GM19025 (cell line): ENCODE measurements around the gene MC1R.
"Not testable (repeated sequence)": the region's sequence is repeated elsewhere in the genome, so short reads cannot be mapped to it uniquely, and the experiment has no call there.

Experiments
- ATAC-seq: cut with Tn5 transposase; IDR thresholded peaks from one replicate; pipeline ENCODE4 v1.9.1; 2021; ENCODE audit warnings: mild to moderate bottlenecking, low read depth, moderate library complexity; ENCODE audit not compliant: unreplicated experiment

The MC1R gene

DNA sequence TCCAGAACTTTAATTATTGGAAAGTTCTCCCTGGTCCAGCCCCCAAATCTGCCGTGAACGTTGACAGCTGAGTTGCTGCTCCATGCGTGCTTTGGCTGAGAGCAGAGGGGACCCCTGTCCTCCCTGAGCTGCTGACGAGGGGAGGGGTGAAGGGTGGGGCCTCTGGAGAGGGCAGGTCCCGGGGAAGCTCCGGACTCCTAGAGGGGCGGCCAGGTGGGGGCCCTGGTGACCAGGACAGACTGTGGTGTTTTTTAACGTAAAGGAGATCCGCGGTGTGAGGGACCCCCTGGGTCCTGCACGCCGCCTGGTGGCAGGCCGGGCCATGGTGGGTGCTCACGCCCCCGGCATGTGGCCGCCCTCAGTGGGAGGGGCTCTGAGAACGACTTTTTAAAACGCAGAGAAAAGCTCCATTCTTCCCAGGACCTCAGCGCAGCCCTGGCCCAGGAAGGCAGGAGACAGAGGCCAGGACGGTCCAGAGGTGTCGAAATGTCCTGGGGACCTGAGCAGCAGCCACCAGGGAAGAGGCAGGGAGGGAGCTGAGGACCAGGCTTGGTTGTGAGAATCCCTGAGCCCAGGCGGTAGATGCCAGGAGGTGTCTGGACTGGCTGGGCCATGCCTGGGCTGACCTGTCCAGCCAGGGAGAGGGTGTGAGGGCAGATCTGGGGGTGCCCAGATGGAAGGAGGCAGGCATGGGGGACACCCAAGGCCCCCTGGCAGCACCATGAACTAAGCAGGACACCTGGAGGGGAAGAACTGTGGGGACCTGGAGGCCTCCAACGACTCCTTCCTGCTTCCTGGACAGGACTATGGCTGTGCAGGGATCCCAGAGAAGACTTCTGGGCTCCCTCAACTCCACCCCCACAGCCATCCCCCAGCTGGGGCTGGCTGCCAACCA is at the start of gene MC1R:
MC1R (plus strand) TSS at position 410 of the 895 bp plus-strand sequence; CDS start at position 807, 397 bp downstream.
- ATAC-seq: no peak

DNA sequence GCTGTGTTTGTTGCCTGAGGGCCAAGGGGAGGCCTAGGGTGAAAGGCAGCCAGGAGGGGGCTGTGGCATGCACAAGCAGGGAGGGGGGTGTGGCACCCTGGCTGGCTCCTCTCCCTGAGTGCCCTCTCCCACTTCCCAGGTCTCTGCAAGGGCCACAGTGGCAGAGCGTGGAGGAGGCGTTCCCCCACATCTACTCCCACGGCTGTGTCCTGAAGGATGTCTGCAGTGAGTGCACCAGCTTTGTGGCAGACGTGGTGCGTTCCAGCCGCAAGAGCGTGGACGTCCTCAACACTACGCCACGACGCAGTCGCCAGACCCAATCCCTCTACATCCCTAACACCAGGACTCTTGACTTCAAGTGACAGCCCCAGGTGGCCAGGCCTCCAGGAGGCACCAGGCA is 48.8 kb upstream of the MC1R start:
- no peak for ATAC-seq

DNA sequence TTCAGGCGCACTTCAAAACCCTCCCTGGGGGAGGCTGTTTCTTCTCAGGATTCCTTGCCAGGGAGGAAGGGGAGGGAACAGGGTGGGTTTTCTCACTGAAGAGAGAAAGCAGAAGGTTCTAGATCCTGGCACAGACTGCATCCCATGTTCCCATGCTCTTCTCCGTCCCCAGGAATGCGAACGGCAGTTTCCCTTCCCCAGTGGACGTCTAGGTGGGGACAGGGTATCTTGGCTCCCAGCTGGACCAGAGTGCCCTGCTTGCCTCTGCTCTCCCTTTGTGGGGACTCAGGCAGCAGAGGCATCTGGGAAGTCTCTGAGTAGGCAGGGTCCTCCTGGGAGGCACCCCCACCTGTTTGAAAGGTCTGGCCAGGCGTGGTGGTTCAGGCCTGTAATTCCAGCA is 48.2 kb upstream of the MC1R start:
- no peak for ATAC-seq

DNA sequence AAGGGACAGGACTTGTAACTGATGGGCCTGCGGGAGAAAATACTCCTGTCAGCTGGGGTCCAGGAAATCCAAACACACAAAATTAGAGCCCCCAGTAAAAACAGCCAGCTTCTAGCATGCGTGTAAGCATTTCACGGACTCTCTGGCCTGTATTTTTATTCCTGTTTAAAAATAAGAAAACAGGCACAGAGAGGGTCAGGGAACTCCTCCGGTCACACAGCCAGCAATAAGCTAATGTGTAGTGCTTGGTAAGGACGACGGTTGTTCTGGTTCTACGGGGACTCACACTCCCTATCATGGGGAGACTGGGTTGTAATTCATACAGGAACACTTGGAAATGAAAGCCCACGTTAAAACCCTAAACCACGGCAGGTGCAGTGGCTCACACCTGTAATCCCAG is 46.8 kb upstream of the MC1R start:
- no peak for ATAC-seq

DNA sequence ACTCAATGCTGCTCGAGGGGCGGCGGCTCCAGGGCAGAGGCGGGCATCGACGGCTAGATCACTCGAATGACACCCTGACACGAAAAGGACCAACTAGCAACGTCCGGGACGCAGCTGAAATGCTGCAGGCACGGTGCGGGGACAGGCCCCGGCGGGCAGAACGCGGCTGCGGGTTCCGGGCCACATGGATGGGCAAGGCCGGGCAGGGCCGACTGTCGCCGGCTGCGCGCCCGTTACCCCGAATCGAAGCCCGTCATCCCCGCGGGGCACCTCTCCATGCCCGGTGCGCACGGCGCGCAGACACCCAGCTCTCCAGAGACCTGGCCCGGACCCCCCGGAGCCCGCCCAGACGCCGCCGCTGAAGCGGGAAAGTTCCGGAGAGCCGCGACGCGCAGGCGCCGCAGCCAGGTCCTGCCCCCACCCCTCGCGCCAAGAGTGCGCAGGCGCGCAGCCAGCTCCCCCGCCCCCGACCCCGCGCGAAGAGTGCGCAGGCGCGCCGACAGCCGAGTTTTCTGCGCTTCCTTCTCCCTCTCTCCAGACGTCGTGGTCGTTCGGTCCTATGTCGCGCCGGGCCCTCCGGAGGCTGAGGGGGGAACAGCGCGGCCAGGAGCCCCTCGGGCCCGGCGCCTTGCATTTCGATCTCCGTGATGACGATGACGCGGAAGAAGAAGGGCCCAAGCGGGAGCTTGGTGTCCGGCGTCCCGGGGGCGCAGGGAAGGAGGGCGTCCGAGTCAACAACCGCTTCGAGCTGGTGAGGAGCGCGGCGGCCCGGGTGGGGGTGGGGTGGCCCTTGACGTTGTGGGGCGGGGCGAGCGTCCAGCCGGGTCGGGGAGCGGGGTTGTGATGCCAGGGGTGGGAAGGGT is 45.3 kb upstream of the MC1R start, which contains the start of gene TCF25:
TCF25 (plus strand) TSS at position 484 of the 863 bp plus-strand sequence; CDS start at position 560, 76 bp downstream.
- ATAC-seq: peak; percentile 38

DNA sequence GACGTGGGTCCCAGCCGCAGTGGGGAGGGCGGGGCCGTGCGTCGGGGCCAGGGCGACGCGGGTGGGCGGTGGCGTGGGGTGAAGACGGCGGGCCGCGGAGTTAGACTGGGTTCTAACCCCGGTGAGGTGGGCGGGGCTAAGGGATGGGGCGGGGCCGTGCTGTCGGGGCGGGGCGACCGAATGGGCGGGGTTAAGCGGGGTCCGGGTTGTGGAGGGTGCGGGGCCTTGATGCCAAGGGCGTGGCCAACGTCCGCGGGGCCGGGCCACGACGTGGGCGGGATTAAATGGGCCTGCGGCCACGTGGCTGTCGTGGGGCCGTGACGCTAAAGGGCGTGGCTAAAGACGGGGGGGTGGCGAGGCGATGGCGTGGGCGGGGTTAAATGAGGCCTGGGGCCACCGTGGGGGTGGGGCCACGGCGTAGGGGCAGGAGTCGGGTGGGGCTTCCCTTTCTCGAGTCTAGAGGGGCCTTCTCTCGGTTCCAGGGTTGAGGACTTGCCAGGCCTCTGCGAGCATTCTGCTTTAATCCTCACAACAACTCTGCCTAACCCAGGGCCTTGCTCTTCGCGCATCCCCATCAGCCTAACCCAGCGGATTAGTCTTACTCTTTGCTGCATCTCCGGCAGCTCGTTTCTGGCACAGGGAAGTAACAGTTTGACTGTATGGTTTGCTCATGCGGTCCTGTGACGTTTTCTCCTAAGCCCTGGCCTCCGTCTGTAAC is 44.5 kb upstream of the MC1R start:
- ATAC-seq: peak; percentile 66

DNA sequence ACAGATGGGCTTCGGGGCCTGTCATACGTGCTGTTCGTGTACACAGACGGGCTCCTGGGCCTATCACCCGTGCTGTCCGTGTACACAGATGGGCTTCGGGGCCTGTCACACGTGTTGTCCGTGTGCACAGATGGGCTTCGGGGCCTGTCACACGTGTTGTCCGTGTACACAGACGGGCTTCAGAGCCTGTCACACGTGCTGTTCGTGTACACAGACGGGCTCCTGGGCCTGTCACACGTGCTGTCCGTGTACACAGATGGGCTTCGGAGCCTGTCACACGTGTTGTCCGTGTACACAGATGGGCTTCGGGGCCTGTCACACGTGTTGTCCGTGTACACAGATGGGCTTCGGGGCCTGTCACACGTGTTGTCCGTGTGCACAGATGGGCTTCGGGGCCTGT is 39.5 kb upstream of the MC1R start:
- not testable (repeated sequence) for ATAC-seq

DNA sequence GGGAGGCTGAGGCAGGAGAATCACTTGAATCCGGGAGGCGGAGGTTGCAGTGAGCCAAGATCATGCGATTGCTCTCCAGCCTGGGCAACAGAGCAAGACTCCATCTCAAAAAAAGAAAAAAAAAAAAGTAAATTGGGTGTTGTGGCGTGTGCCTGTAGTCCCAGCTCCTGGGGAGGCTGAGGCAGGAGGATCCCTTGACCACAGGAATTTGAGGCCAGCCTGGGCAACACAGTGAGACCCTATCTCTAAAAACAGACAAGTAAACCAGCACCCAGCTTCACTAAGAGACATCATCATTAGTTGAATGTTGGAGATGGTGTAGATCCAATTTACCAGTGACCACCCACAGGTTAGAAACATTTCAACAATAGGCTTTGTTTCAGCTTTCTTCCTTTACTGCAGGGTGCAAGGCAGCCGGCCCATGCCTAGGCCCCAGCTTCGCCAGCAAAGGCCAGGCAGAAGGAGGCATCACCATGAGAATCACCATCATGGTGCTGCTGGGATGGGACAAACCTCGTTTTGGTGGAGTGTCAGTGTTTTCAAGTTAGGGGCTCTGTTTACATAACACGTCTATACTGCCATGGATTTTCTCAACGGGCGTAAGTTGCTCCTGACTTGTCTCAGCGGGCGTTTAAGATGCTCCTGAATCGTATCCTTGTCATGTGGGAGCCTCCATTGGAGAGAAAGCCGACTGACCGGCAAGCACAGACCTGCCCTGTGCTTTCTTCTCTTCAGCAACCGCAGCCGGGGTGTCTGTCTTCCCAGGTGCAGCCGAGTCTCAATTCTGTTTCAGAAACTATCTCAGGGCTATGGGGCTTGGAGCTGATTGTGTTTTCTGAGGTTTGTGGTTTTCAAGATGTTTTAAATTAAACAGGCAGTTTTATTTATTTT is 37.9 kb upstream of the MC1R start:
- no peak for ATAC-seq

DNA sequence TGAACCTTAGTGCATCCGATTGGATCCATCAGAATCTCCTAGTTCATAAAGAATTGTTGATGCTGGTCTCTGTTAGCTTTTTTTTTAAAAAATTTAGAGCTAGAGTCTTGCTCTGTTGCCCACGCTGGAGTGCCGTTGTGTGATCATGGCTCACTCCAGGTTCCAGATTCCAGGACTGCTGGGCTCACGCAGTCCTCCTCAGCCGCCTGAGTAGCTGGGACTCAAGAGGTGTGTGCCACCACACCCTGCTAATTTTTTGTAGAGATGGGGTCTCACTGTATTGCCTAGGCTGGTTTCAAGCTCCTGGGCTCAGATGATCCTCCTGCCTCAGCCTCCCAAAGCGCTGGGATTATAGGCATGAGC is 37.3 kb upstream of the MC1R start:
- ATAC-seq: no peak

DNA sequence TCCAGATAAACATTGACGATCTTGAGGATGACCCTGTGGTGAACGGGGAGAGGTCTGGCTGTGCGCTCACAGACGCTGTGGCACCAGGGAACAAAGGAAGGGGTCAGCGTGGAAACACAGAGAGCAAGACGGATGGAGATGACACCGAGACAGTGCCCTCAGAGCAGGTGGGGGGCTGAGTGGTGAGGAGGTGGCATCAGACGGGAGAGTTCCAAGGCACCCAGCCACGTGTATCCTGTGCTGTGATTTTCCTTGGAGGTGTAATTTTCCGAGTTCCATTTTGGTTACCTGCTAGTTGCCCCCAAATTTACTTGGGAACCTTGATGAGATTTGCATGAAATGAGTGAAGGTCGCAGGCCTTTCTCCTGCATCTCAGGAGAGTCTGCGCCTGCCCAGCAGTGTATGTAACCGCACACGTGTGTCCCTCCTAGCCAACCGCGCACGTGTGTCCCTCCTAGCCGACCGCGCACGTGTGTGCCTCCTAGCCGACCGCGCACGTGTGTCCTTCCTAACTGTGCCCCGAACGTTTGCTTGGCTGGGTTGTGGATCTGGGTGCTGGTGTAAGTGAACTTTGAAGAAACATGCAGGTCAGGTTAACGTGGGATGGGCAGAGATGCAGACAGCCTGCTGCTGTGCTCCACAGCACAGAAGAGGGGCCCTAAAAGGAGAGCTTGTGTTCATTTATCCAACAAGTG is 35.2 kb upstream of the MC1R start:
- ATAC-seq: no peak

DNA sequence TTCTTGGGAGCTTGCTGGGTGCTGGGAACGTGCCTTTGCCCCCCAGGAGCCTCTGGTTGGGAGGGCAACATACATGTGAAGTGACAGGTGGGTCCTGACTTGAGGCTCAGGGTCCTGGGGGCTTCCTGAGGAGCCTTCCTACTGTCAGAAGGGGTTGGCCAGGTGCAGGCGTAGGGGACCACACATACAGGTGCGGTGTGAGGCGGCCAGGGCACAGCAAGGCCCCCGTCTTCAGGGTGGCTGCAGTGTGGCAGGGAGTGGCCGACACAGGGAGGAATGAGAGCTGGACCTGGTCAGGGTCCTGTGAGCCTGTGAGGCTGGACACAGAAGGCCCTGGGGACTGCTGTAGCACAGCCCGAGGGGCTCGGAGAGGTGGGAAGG is 34.6 kb upstream of the MC1R start:
- ATAC-seq: no peak

DNA sequence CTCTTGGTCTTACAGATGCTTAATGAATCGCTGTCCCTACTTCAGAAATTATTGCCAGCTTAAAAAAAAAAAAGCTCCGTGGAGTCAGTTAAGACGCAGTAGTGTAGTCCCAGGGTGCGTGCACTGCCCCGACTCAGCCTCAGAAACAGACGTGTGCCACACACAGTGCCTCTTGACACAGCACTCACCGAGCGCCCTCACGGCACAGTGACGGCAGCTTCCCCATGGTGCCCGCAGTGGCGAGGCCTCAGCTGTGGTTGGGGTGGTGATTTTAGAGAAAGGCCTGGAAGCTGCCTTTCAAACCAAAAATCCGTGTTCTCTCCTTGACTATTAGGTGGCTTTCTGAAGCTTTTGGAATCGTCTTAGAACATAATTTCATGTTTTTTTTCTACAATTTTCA is 31.4 kb upstream of the MC1R start:
- ATAC-seq: no peak

DNA sequence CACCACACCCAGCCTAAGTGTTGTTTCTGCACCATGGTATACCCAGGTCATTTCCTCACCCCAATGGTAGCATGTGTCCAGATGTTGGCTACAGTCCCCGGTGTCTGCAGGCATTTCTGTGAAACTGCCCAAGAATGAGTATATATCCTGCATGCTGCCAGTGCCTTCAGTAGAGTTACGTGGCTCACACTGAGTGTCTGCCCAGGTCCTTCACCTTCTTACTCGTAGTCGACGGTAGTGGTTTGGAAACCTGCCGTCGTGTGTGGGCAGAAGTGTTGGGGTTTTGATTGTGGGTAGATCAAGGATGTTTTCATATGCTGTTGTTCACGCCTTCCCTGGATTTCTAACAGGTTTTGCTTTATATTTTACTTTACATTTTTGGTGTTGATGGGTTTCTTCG is 28.5 kb upstream of the MC1R start:
- no peak for ATAC-seq

DNA sequence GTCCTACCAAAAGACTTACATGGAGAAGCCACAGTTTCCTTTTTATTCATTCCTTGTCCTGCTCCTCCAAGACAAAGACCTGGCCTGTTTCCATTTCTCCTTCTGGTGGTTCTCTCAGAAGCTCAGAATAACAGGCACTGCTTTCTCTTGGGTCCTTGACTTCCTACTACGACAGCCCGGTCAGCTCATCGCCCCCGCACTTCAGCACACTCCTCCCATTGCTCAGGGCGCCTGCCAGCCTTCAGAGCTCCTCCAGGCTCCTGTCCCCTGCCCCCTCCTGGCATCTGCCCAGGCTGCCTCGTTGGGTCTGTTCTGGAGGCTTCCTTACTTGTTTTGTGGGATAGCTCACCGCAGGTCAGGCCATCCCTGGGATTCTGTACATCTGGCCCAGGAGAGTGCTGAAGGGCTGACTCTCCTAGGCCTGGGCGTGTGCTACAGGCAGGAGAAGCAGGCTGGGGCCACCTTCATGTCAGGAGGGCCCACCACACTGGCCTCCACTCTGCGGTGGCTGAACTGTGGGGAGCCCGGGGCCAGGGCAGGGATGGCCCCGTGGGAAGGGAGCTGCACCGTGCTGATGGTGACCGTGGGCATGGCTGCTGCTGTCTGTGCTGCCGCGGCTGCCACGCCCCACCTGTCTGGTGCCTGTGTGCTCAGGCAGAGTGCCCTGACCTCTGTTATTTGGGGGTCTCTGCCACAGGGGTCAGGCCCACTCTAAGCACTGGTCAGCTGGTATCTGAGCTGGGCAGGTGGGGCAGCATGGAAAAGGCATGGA is 27.6 kb upstream of the MC1R start:
- ATAC-seq: no peak

DNA sequence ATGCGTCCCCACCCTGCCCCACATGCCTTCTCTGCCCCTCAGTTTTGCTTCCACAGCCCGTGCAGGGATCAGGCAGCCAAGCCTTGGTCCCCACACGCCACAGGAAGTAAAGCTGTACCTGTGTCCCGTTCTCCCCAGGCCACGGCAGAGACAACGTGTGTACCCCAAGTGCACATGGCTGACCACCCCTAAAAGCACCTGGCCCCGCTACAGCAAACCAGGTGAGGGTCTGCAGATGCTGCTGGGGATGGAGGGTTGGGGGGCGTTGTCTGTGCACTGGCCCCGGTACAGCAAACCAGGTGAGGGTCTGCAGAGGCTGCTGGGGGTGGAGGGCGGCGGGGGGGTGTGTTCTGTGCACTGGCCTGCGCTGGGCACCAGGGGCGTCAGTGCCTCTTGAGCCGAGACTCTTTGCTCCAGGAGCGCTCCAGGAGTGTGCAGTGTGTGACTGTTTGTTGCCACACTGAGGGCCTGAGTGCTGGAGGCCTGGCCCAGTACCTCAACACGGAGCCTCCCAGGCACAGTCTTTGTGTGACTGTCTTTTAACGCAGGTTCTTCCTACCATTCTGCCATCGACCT is 26.5 kb upstream of the MC1R start:
- no peak for ATAC-seq

DNA sequence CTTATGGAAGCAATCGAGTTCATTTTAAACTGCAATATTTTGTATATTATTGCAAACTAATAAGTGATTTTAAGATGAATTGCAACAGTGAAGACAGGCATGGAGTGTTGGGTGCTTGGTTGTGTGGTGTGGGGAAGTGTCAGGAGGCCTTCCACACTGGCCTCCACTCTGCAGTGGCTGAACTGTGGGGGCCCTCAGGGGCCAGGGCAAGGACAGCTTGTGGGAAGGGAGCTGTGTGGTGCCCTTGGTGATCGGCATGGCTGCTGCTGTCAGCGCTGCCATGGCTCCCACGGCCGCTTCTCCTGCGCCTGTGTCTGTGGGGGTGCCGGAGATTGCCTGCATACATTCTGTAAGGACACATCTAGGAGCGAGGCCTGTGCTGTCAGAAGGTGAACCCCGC is 26.0 kb upstream of the MC1R start:
- ATAC-seq: no peak

DNA sequence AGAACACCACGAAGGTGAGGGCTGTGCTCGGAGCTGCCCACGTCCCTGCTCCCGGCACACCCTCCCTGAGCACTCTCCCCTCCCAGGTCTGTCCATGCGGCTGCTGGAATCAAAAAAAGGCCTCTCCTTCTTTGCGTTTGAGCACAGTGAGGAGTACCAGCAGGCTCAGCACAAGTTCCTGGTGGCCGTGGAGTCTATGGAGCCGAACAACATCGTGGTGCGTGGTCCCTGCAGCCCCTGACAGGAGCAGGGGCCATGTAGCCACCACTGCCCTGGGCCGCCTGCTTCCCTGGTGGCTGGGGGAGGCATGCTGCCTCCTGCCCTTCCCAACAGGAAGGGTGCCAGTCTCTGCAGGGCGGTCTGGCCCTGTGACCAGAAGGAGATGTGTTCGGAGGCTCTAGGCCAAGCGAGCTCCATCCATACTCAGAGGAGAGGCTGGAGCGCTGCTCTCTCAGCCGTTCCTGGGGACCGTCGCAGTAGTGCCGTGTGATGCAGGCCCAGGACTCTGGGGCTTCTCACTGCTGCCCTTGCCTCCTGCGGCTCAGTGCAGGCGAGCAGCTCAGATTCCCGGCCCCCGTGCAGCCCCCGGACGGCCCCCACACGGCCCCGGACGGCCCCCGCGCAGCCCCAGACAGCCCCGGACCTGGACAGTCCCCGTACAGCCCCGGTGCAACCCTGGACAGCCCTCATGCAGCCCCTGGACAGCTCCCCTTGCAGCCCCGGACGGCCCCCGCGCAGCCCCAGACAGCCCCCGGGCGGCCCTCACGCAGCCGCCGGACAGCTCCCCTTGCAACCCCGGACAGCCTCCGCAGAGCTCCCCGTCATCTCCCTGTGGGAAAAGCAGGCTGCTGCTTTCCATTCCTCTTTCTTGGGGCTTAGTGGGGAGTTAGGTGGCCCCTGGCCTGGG is 24.8 kb upstream of the MC1R start:
- no peak for ATAC-seq
